ENCODE results near the gene CCDC102B. TPM values are rescaled to one million over a fixed set of nuclear protein-coding genes. Genes with fewer than 3 reads are reported as not detected.
A peak's percentile ranks its signal among the peaks of the same experiment; 100 is the strongest.
"Not testable (repeated sequence)": the region's sequence is repeated elsewhere in the genome, so short reads cannot be mapped to it uniquely, and the experiment has no call there.

CCDC102B gene
- total RNA-seq, 2 experiments from 2014 or later = 1.8 to 2.3 TPM

- H3K4me3 Mint-ChIP-seq = no peak overlapping the region
- no peak for DNase-seq
- H3K36me3 Mint-ChIP-seq (ENCODE audit: low read depth) = no peaks in the 10 kb centered on the region
- no peaks in the 10 kb centered on the region for H3K27me3 Mint-ChIP-seq
- POLR2A ChIA-PET = no interaction called here
- no peak overlapping the region for H3K27ac Mint-ChIP-seq
- H3K9me3 Mint-ChIP-seq (ENCODE audit: low read depth) = no peaks in the 10 kb centered on the region
- ATAC-seq = no peak
- CTCF ChIA-PET = no interaction called here
- intact Hi-C loops (cut with DNase I, micrococcal nuclease) = no loop called here
- no peaks in the 10 kb centered on the region for H3K4me1 Mint-ChIP-seq
These were observed 13.8 kb upstream of the CCDC102B start for GRCh38 chr18:68784071-68784470.

- H3K4me1 Mint-ChIP-seq; DNase-seq; CTCF ChIA-PET; POLR2A ChIA-PET; H3K9me3 Mint-ChIP-seq (ENCODE audit: low read depth); H3K27me3 Mint-ChIP-seq; intact Hi-C loops (cut with DNase I, micrococcal nuclease); ATAC-seq; H3K36me3 Mint-ChIP-seq (ENCODE audit: low read depth); H3K27ac Mint-ChIP-seq; H3K4me3 Mint-ChIP-seq: not testable (repeated sequence)
These were observed 7.6 kb upstream of the CCDC102B start for GRCh38 chr18:68790290-68790689.

GRCh38 chr18:68791801-68792200 lies 6.1 kb upstream of the CCDC102B start:
- no peak for ATAC-seq
- H3K27me3 Mint-ChIP-seq = no peaks in the 10 kb centered on the region
- no peak for DNase-seq
- no peaks in the 10 kb centered on the region for H3K36me3 Mint-ChIP-seq (ENCODE audit: low read depth)
- CTCF ChIA-PET = interaction anchor here (0.5 kb wide), 1 partner anchor 8 kb away, joined by 3 read pairs; no protein-coding TSS in a partner anchor
- no peak overlapping the region for H3K27ac Mint-ChIP-seq
- H3K9me3 Mint-ChIP-seq (ENCODE audit: low read depth) = no peaks in the 10 kb centered on the region
- no peaks in the 10 kb centered on the region for H3K4me1 Mint-ChIP-seq
- intact Hi-C loops (cut with DNase I, micrococcal nuclease) = no loop called here
- POLR2A ChIA-PET = no interaction called here
- H3K4me3 Mint-ChIP-seq = no peak overlapping the region

- ChIA-PET CTCF (interaction anchor here (1.1 kb wide), 1 partner anchor 25 kb away, joined by 3 read pairs; no protein-coding TSS in a partner anchor), POLR2A (no interaction called here)
- intact Hi-C loops (cut with DNase I, micrococcal nuclease) = no loop called here
- H3K9me3 Mint-ChIP-seq (ENCODE audit: low read depth) = no peaks in the 10 kb centered on the region
- no peaks in the 10 kb centered on the region for H3K27me3 Mint-ChIP-seq
- H3K36me3 Mint-ChIP-seq (ENCODE audit: low read depth) = no peaks in the 10 kb centered on the region
- H3K4me3 Mint-ChIP-seq = no peak overlapping the region
- H3K27ac Mint-ChIP-seq = no peak overlapping the region
- no peak for DNase-seq
- no peak for ATAC-seq
- no peaks in the 10 kb centered on the region for H3K4me1 Mint-ChIP-seq
These were observed 3.9 kb upstream of the CCDC102B start for GRCh38 chr18:68793951-68794350.

GRCh38 chr18:68796936-68797690 lies 767 bp upstream of the CCDC102B start:
- H3K27ac Mint-ChIP-seq = no peak overlapping the region
- no peaks in the 10 kb centered on the region for H3K4me1 Mint-ChIP-seq
- ChIA-PET POLR2A (no interaction called here), CTCF (no interaction called here)
- H3K9me3 Mint-ChIP-seq (ENCODE audit: low read depth) = no peaks in the 10 kb centered on the region
- H3K4me3 Mint-ChIP-seq = no peak overlapping the region
- ATAC-seq (no peak), DNase-seq (no peak)
- intact Hi-C loops (cut with DNase I, micrococcal nuclease) = no loop called here
- no peaks in the 10 kb centered on the region for H3K27me3 Mint-ChIP-seq
- H3K36me3 Mint-ChIP-seq (ENCODE audit: low read depth) = no peaks in the 10 kb centered on the region

GRCh38 chr18:68800075-68800474 lies 2.2 kb downstream of the CCDC102B start:
- ChIA-PET CTCF (interaction anchor here (0.8 kb wide), 1 partner anchor 8 kb away, joined by 3 read pairs; no protein-coding TSS in a partner anchor), POLR2A (no interaction called here)
- Mint-ChIP-seq H3K36me3 (ENCODE audit: low read depth) (no peaks in the 10 kb centered on the region), H3K9me3 (ENCODE audit: low read depth) (no peaks in the 10 kb centered on the region), H3K27me3 (no peaks in the 10 kb centered on the region), H3K4me3 (no peak overlapping the region), H3K27ac (no peak overlapping the region), H3K4me1 (no peaks in the 10 kb centered on the region)
- ATAC-seq (no peak), DNase-seq (no peak)
- intact Hi-C loops (cut with DNase I, micrococcal nuclease) = no loop called here

GRCh38 chr18:68803356-68803755 lies 5.5 kb downstream of the CCDC102B start:
- Mint-ChIP-seq H3K9me3 (ENCODE audit: low read depth) (no peaks in the 10 kb centered on the region), H3K27ac (no peak overlapping the region), H3K36me3 (ENCODE audit: low read depth) (no peaks in the 10 kb centered on the region), H3K27me3 (no peaks in the 10 kb centered on the region), H3K4me1 (no peaks in the 10 kb centered on the region), H3K4me3 (no peak overlapping the region)
- ATAC-seq = no peak
- intact Hi-C loops (cut with DNase I, micrococcal nuclease) = no loop called here
- CTCF ChIA-PET = interaction anchor here (0.6 kb wide), 1 partner anchor 30 kb away, joined by 3 read pairs; no protein-coding TSS in a partner anchor
- DNase-seq = no peak
- POLR2A ChIA-PET = no interaction called here

- ChIA-PET POLR2A (no interaction called here), CTCF (interaction anchor here (0.6 kb wide), 1 partner anchor 11 kb away, joined by 3 read pairs; no protein-coding TSS in a partner anchor)
- DNase-seq = no peak
- no peaks in the 10 kb centered on the region for H3K27me3 Mint-ChIP-seq
- ATAC-seq = no peak
- no peak overlapping the region for H3K27ac Mint-ChIP-seq
- intact Hi-C loops (cut with DNase I, micrococcal nuclease) = no loop called here
- no peaks in the 10 kb centered on the region for H3K4me1 Mint-ChIP-seq
- H3K4me3 Mint-ChIP-seq = no peak overlapping the region
- no peaks in the 10 kb centered on the region for H3K36me3 Mint-ChIP-seq (ENCODE audit: low read depth)
- no peaks in the 10 kb centered on the region for H3K9me3 Mint-ChIP-seq (ENCODE audit: low read depth)
These were observed 19.7 kb downstream of the CCDC102B start for GRCh38 chr18:68817584-68817983.

GRCh38 chr18:68818584-68818983 lies 20.7 kb downstream of the CCDC102B start:
- no peaks in the 10 kb centered on the region for H3K36me3 Mint-ChIP-seq (ENCODE audit: low read depth)
- intact Hi-C loops (cut with DNase I, micrococcal nuclease) = no loop called here
- H3K27ac Mint-ChIP-seq = no peak overlapping the region
- H3K9me3 Mint-ChIP-seq (ENCODE audit: low read depth) = no peaks in the 10 kb centered on the region
- H3K4me3 Mint-ChIP-seq = no peak overlapping the region
- CTCF ChIA-PET = interaction anchor here (1.0 kb wide), 1 partner anchor 25 kb away, joined by 3 read pairs; no protein-coding TSS in a partner anchor
- ATAC-seq (no peak), DNase-seq (no peak)
- H3K4me1 Mint-ChIP-seq = no peaks in the 10 kb centered on the region
- POLR2A ChIA-PET = no interaction called here
- no peaks in the 10 kb centered on the region for H3K27me3 Mint-ChIP-seq

- H3K4me3 Mint-ChIP-seq = no peak overlapping the region
- no peaks in the 10 kb centered on the region for H3K36me3 Mint-ChIP-seq (ENCODE audit: low read depth)
- no peaks in the 10 kb centered on the region for H3K9me3 Mint-ChIP-seq (ENCODE audit: low read depth)
- peak; percentile 60 for ATAC-seq
- intact Hi-C loops (cut with DNase I, micrococcal nuclease) = no loop called here
- POLR2A ChIA-PET = no interaction called here
- CTCF ChIA-PET = no interaction called here
- H3K27ac Mint-ChIP-seq = no peak overlapping the region
- peak; percentile 13 for DNase-seq
- H3K4me1 Mint-ChIP-seq = no peaks in the 10 kb centered on the region
- no peaks in the 10 kb centered on the region for H3K27me3 Mint-ChIP-seq
These were observed 25.0 kb downstream of the CCDC102B start for GRCh38 chr18:68822926-68823325.

- Mint-ChIP-seq H3K4me1 (no peaks in the 10 kb centered on the region), H3K27me3 (no peaks in the 10 kb centered on the region), H3K4me3 (no peak overlapping the region), H3K36me3 (ENCODE audit: low read depth) (no peaks in the 10 kb centered on the region), H3K27ac (no peak overlapping the region), H3K9me3 (ENCODE audit: low read depth) (no peaks in the 10 kb centered on the region)
- ATAC-seq (no peak), DNase-seq (no peak)
- intact Hi-C loops (cut with DNase I, micrococcal nuclease) = no loop called here
- ChIA-PET POLR2A (no interaction called here), CTCF (no interaction called here)
These were observed 28.2 kb downstream of the CCDC102B start for GRCh38 chr18:68826121-68826520.

- H3K4me1 Mint-ChIP-seq = no peaks in the 10 kb centered on the region
- no peaks in the 10 kb centered on the region for H3K27me3 Mint-ChIP-seq
- no peak for DNase-seq
- no peak overlapping the region for H3K27ac Mint-ChIP-seq
- H3K36me3 Mint-ChIP-seq (ENCODE audit: low read depth) = no peaks in the 10 kb centered on the region
- ChIA-PET POLR2A (no interaction called here), CTCF (no interaction called here)
- no peak overlapping the region for H3K4me3 Mint-ChIP-seq
- intact Hi-C loops (cut with DNase I, micrococcal nuclease) = no loop called here
- no peaks in the 10 kb centered on the region for H3K9me3 Mint-ChIP-seq (ENCODE audit: low read depth)
- no peak for ATAC-seq
These were observed 32.6 kb downstream of the CCDC102B start for GRCh38 chr18:68830256-68831045.
